GM10248 (cell line): Measurements from ENCODE around the gene FAM174C.
A peak's percentile ranks its signal among the peaks of the same experiment; 100 is the strongest.

Experiments
- CTCF ChIA-PET: fragments of 300-600 bp; sonication (Branson Sonifier 250); formaldehyde crosslinking; extraction: SDS; loops from one replicate; lab custom pipeline; 2021; ENCODE audit warnings: antibody characterized with exemption; lab: Yijun Ruan, JAX
- POLR2A ChIA-PET: fragments of 350-650 bp; sonication (Branson Sonifier 250); formaldehyde crosslinking; extraction: SDS; loops from one replicate; lab custom pipeline; 2020; ENCODE audit warnings: antibody characterized with exemption; lab: Yijun Ruan, JAX
- DNase-seq: peaks from one replicate; pipeline ENCODE4 v3.0.0; 2012; ENCODE audit errors: extremely low spot score
- CTCF ChIP-seq: IDR thresholded peaks from 2 replicates; pipeline ENCODE4 v1.5.1; 2012; ENCODE audit warnings: mild to moderate bottlenecking, low read depth; ENCODE audit errors: extremely low read depth, missing control alignments, control extremely low read depth

Gene FAM174C

DNA sequence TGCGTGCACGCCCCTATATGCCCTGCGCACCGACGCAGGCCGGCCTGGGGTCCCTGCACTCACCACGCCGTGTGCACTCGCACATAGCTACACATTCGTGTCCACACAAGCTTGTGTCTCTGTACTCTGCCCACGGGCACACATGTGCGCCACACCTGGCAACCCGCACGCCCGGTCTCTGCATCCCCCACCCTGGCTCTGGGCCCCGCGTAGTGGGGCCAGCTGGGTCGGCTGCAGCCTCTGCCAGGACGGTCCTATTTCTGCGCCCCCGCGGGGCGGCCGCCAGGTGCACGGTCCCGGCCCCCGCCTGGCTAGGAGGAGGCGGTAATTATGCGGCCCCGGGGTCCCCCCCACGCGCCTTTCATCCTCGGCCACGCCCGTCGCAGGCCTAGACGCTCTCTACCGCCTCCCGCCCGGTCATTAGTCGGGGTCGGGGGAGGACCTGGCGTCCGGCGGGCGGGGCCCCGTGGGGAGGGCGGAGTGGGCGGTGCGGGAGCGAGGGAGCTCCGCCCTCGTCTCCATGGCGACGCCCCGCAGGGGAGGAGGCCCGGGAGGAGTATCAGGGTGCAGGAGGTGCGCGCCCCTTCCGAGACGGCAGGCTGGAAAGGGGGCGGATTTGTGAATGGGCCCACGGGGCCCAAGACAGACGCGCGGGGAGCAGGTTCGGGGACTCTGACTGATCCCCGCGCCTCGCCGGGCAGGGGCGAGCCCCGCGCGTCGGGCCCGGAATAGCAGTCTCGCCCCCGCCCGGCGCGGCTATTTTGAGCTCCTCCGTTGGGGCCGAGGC is 9.0 kb upstream of the FAM174C start:
- DNase-seq = peak; percentile 91
- CTCF ChIA-PET = interaction anchor here (0.7 to 18.0 kb wide), 23 partner anchors 8 to 587 kb away, joined by 3 to 491 read pairs (median 4); partner anchors contain the start of genes ATP5F1D, CBARP, CNN2 and FAM174C
- POLR2A ChIA-PET = interaction anchor here (0.7 to 4.0 kb wide), 5 partner anchors 11 to 25 kb away, joined by 3 to 65 read pairs (median 4); partner anchors contain the start of gene ATP5F1D
- TF ChIP-seq CTCF = no peak

DNA sequence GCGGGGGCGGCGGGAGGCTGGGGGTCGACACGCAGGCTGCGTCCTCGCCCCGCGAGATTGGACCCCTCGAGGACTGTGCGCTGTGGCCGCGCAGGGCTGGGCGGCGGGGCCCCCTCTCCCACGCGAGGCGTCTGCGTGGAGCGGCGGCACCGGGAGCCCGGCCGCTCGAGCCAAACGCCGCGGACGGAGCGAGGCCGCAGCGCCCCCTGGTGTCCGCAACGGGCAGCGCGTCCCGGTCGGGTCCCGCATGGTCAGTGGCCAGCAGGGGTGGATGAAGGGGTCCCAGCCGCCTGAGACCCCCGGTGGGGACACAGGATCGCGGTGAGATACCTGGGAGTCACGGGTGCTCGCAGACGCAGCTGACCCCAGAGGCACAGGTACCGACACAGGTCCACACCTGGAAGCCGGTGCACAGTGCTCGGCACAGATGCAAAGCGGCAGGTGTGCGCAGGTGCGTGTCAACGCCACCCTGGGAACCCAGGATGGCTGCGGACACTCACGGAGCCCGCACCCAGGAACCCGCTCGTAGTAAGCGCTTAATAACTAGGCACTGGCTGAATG is 8.3 kb upstream of the FAM174C start:
- TF ChIP-seq CTCF = peak; percentile 99
- ChIA-PET CTCF (interaction anchor here (0.7 to 18.0 kb wide), 22 partner anchors 8 to 586 kb away, joined by 3 to 491 read pairs (median 4); partner anchors contain the start of genes ATP5F1D, CBARP, CNN2 and FAM174C), POLR2A (interaction anchor here (0.9 to 4.0 kb wide), 4 partner anchors 12 to 23 kb away, joined by 4 to 65 read pairs (median 4); no protein-coding TSS in a partner anchor)
- no peak for DNase-seq

DNA sequence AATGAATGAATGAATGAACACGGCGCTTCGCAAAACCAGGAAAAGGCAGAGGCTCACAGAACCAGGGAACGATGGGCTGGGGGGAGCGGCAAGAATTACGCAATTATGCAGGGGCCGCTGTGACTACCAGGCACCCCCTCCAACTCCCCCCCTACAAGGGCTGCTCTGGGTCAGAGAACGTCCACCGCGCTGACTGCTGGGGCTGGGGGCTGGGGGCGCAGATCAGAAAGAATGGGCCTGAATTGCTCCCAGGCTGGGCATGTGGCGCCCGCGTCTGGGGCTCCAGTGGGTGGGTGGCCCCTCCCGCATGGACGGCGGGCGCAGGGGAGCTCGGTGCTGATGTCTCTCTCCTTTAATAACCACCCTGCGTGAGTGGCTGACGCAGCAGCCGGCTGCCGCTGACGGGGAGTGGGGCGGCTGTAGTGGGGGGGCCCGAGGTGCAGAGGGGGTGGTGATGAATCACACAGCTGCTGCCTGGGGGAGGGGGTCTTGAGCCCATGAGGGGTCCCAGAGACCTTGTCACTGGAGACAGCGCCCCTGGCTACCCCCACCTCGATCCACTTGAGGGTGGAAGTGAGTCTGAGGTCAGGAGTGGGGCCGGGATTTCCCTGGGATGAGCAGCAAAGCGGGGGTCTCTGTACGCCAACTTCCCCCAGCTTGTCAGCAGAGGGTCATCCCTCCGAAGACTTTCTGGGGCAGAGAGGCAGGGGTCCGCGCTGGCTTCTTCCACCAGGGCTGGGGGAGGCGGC is 7.7 kb upstream of the FAM174C start:
- no peak for DNase-seq
- CTCF ChIA-PET = interaction anchor here (1.4 to 18.0 kb wide), 6 partner anchors 12 to 105 kb away, joined by 3 to 491 read pairs (median 14); partner anchors contain the start of genes ATP5F1D and CBARP
- no peak for TF ChIP-seq CTCF
- POLR2A ChIA-PET = interaction anchor here (4.0 kb wide), 1 partner anchor 23 kb away, joined by 65 read pairs; no protein-coding TSS in a partner anchor

DNA sequence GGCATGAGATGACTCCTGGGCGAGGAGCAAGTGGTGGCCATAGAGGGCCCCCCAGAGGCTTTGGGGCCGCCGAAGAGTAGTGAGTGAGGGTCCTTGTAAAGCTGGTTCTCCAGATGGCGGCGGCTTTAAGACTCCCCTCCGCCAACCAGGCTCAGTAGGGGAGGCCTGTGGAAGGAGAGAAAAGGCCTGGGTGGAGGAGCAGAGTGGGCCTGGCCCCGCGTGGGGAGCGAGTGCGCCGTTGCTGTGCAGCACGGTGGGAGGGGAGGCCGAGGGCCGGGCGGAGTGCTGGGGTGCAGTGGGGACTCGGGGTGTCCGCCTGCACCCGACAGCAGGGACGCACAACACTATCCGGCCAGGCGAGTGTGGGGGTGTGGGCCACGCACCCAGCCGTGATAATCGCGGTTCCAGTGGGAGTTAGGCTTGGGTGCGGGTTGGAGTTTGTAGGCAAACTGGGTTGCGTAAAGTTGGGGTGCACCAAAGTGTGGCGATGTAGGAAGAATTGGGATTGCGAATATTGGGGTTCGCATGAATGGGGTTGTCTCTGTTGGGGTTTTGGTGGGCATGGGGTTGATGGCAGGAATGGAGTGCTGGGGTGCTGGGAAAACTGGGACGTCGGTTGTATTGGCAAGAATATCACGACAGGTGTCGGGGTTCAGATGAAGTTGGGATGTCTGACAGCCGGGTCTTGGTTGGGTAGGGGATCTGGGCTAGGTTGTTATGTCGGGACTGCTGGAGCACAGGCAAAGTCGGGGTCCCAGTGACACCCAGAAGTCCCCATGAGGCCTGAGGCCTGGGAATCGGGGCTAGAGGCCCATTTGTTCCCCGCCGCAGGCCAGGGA is 6.9 kb upstream of the FAM174C start:
- DNase-seq = no peak
- no peak for TF ChIP-seq CTCF
- ChIA-PET CTCF (interaction anchor here (1.0 to 18.0 kb wide), 7 partner anchors 11 to 105 kb away, joined by 3 to 491 read pairs (median 7); partner anchors contain the start of genes ATP5F1D and CBARP), POLR2A (interaction anchor here (0.6 to 4.0 kb wide), 29 partner anchors 9 to 1208 kb away, joined by 3 to 65 read pairs (median 4); partner anchors contain the start of genes ATP5F1D, CNN2 and GADD45B)

DNA sequence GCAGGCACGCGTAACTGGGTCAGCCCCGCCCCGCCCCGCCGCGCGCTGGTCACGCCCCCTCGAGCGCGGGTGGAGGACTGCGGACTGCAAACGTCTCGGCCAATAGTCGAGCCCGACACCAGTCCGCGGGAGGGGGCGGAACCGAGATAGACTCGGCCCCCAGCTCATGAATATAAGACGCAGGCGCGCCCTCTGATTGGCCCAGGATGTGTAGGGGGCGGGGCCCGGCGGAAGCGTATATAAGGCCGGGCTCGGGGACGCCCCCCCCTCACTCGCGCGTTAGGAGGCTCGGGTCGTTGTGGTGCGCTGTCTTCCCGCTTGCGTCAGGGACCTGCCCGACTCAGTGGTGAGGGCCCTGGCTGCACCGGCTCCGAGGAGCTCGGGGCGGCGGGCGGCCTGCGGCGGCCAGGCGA is 6.3 kb upstream of the FAM174C start, which contains the start of gene CIRBP:
Gene CIRBP, plus strand, starts transcription at position 268 of the 413 bp plus-strand sequence. CDS start 1,602 bp downstream, outside the sequence.
- no peak for TF ChIP-seq CTCF
- DNase-seq = peak; percentile 98
- ChIA-PET POLR2A (interaction anchor here (0.6 to 4.0 kb wide), 30 partner anchors 10 to 1207 kb away, joined by 3 to 65 read pairs (median 4); partner anchors contain the start of genes ATP5F1D, CNN2 and GADD45B), CTCF (interaction anchor here (0.6 to 18.0 kb wide), 8 partner anchors 10 to 1245 kb away, joined by 3 to 491 read pairs (median 4); partner anchors contain the start of genes ATP5F1D and CBARP)
